NT2/D1 (cell line): ENCODE results near the gene ANXA2R.

Experiments used
- DNase-seq: peaks from one replicate; pipeline ENCODE4 v3.0.0-alpha.2; 2011; ENCODE audit warnings: low read depth, low spot score
- H3K27me3 ChIP-seq: 2 replicates; pipeline ENCODE4 v1.6.0; 2011; ENCODE audit warnings: mild to moderate bottlenecking; ENCODE audit not compliant: insufficient read length, insufficient read depth
- H3K36me3 ChIP-seq: 2 replicates; pipeline ENCODE4 v1.6.1; 2011; ENCODE audit warnings: mild to moderate bottlenecking, low read length, mixed read lengths; ENCODE audit not compliant: insufficient read depth, insufficient read length
- H3K4me1 ChIP-seq: 2 replicates; pipeline ENCODE4 v1.5.1; 2011; ENCODE audit not compliant: insufficient read depth, insufficient read length
- H3K4me3 ChIP-seq: 2 replicates; pipeline ENCODE4 v1.5.1; 2011; ENCODE audit warnings: low read depth; ENCODE audit not compliant: insufficient read length
- H3K9ac ChIP-seq: 2 replicates; pipeline ENCODE4 v1.6.0; 2011; ENCODE audit warnings: low read depth; ENCODE audit not compliant: insufficient read length
- H3K9me3 ChIP-seq: 2 replicates; pipeline ENCODE4 v1.5.1; 2011; ENCODE audit warnings: mild to moderate bottlenecking, low read length; ENCODE audit not compliant: insufficient read depth
- SUZ12 ChIP-seq: IDR thresholded peaks from 2 replicates; pipeline ENCODE4 v1.6.1; 2011; ENCODE audit not compliant: insufficient read length, insufficient read depth; ENCODE audit errors: extremely low read depth
- YY1 ChIP-seq: IDR thresholded peaks from 2 replicates; pipeline ENCODE4 v1.6.1; 2011; ENCODE audit not compliant: insufficient read length, insufficient read depth
- ZNF274 ChIP-seq: IDR thresholded peaks from 2 replicates; pipeline ENCODE4 v1.6.1; 2011; ENCODE audit warnings: mild to moderate bottlenecking, low read depth, low read length

Gene ANXA2R

GRCh38 chr5:43042176-43042625 lies 2.1 kb upstream of the ANXA2R start:
- Histone ChIP-seq H3K27me3 (peaks cover 91% of the 10 kb centered on the region), H3K4me1 (no peaks in the 10 kb centered on the region), H3K4me3 (peak overlapping the region; percentile 42), H3K36me3 (no peaks in the 10 kb centered on the region), H3K9ac (peak overlapping the region; percentile 67), H3K9me3 (no peaks in the 10 kb centered on the region)
- TF ChIP-seq SUZ12 (no peak), ZNF274 (no peak), YY1 (no peak)
- no peak for DNase-seq

GRCh38 chr5:43041669-43042175 lies 1.6 kb upstream of the ANXA2R start:
- H3K9ac ChIP-seq = peak overlapping the region; percentile 67
- H3K9me3 ChIP-seq = no peaks in the 10 kb centered on the region
- peak overlapping the region; percentile 42 for H3K4me3 ChIP-seq
- peaks cover 90% of the 10 kb centered on the region for H3K27me3 ChIP-seq
- no peaks in the 10 kb centered on the region for H3K36me3 ChIP-seq
- no peak for DNase-seq
- H3K4me1 ChIP-seq = no peaks in the 10 kb centered on the region
- TF ChIP-seq YY1 (no peak), SUZ12 (no peak), ZNF274 (no peak)

GRCh38 chr5:43041110-43041668 lies 1.1 kb upstream of the ANXA2R start:
- Histone ChIP-seq H3K9me3 (no peaks in the 10 kb centered on the region), H3K36me3 (no peaks in the 10 kb centered on the region), H3K4me3 (no peak overlapping the region), H3K27me3 (peaks cover 84% of the 10 kb centered on the region), H3K4me1 (no peaks in the 10 kb centered on the region), H3K9ac (no peak overlapping the region)
- DNase-seq = no peak
- no peak for TF ChIP-seq SUZ12
- TF ChIP-seq YY1 = no peak
- TF ChIP-seq ZNF274 = no peak

GRCh38 chr5:43039471-43040286 lies 440 bp downstream of the ANXA2R start:
- Histone ChIP-seq H3K9ac (peak overlapping the region; percentile 67), H3K4me1 (no peaks in the 10 kb centered on the region), H3K4me3 (peak overlapping the region; percentile 34), H3K9me3 (no peaks in the 10 kb centered on the region), H3K27me3 (peaks cover 69% of the 10 kb centered on the region), H3K36me3 (no peaks in the 10 kb centered on the region)
- DNase-seq = no peak
- no peak for TF ChIP-seq YY1
- TF ChIP-seq ZNF274 = no peak

GRCh38 chr5:43039152-43039470 lies 1.0 kb downstream of the ANXA2R start:
- Histone ChIP-seq H3K4me1 (no peaks in the 10 kb centered on the region), H3K36me3 (no peaks in the 10 kb centered on the region), H3K4me3 (peak overlapping the region; percentile 34), H3K27me3 (peaks cover 64% of the 10 kb centered on the region), H3K9ac (no peak overlapping the region), H3K9me3 (no peaks in the 10 kb centered on the region)
- no peak for TF ChIP-seq YY1
- DNase-seq = no peak

- DNase-seq = no peak
- Histone ChIP-seq H3K27me3 (peaks cover 62% of the 10 kb centered on the region), H3K4me3 (no peak overlapping the region), H3K4me1 (no peaks in the 10 kb centered on the region), H3K9ac (no peak overlapping the region), H3K9me3 (no peaks in the 10 kb centered on the region), H3K36me3 (no peaks in the 10 kb centered on the region)
- TF ChIP-seq ZNF274 (no peak), SUZ12 (no peak), YY1 (no peak)
Measured at GRCh38 chr5:43038496-43038989, 1.6 kb downstream of the ANXA2R start.
